HepG2 (cell line): ENCODE measurements around the gene CGB5. TPM values are rescaled to one million over a fixed set of nuclear protein-coding genes. Genes with fewer than 3 reads are reported as not detected.

Experiments used
- ARID4A ChIP-seq: sonication (generic); formaldehyde crosslinking; IDR thresholded peaks from 2 replicates; pipeline ENCODE4 v1.5.0; 2020; ENCODE audit warnings: mild to moderate bottlenecking, missing genetic modification reagents, borderline replicate concordance
- CBX5 ChIP-seq: sonication (generic); formaldehyde crosslinking; IDR thresholded peaks from 2 replicates; pipeline ENCODE4 v1.4.0; 2020; ENCODE audit warnings: missing genetic modification reagents, borderline replicate concordance
- CSRNP1 ChIP-seq: sonication (generic); formaldehyde crosslinking; IDR thresholded peaks from 2 replicates; pipeline ENCODE4 v1.8.1; 2023; ENCODE audit warnings: mild to moderate bottlenecking, missing genetic modification reagents
- DBP ChIP-seq: sonication (generic); formaldehyde crosslinking; IDR thresholded peaks from 2 replicates; pipeline ENCODE4 v1.4.0; 2020; ENCODE audit warnings: missing genetic modification reagents; ENCODE audit errors: not compliant biosample characterization
- DNMT3B ChIP-seq: conservative IDR thresholded peaks from 2 replicates; pipeline ENCODE4 v1.6.1; 2016; ENCODE audit warnings: missing biosample characterization, control low read depth
- FOXO1 ChIP-seq: sonication (generic); formaldehyde crosslinking; IDR thresholded peaks from 2 replicates; pipeline ENCODE4 v1.4.0; 2020; ENCODE audit warnings: missing genetic modification reagents
- HES4 ChIP-seq: sonication (generic); formaldehyde crosslinking; IDR thresholded peaks from 2 replicates; pipeline ENCODE4 v1.9.0; 2021; ENCODE audit warnings: mild to moderate bottlenecking, missing genetic modification reagents, borderline replicate concordance
- HNRNPL ChIP-seq: fragments of 200-400 bp; formaldehyde crosslinking; IDR thresholded peaks from 2 replicates; pipeline ENCODE4 v1.6.1; 2017; ENCODE audit warnings: mild to moderate bottlenecking, low read depth, low read length
- MYC ChIP-seq: sonication (generic); formaldehyde crosslinking; IDR thresholded peaks from 2 replicates; pipeline ENCODE4 v1.9.0; 2021; ENCODE audit warnings: missing genetic modification reagents, borderline replicate concordance
- STAT5B ChIP-seq: sonication (generic); formaldehyde crosslinking; IDR thresholded peaks from 2 replicates; pipeline ENCODE4 v1.4.0; 2020; ENCODE audit warnings: missing genetic modification reagents
- TBP ChIP-seq: sonication (generic); formaldehyde crosslinking; IDR thresholded peaks from 2 replicates; pipeline ENCODE4 v1.5.0; 2020; ENCODE audit warnings: missing genetic modification reagents
- ZNF160 ChIP-seq: sonication (generic); formaldehyde crosslinking; IDR thresholded peaks from 2 replicates; pipeline ENCODE4 v1.8.0; 2022; ENCODE audit warnings: mild to moderate bottlenecking, inconsistent platforms, missing genetic modification reagents
- ZNF224 ChIP-seq: sonication (generic); formaldehyde crosslinking; IDR thresholded peaks from 2 replicates; pipeline ENCODE4 v1.5.0; 2020; ENCODE audit warnings: mild to moderate bottlenecking, missing genetic modification reagents
- ZNF563 ChIP-seq: sonication (generic); formaldehyde crosslinking; IDR thresholded peaks from 2 replicates; pipeline ENCODE4 v1.8.0; 2022; ENCODE audit warnings: mild to moderate bottlenecking, moderate library complexity, missing genetic modification reagents
- ZNF597 ChIP-seq: sonication (generic); formaldehyde crosslinking; IDR thresholded peaks from 2 replicates; pipeline ENCODE4 v1.5.0; 2020; ENCODE audit warnings: missing genetic modification reagents
- ZNF770 ChIP-seq: sonication (generic); formaldehyde crosslinking; IDR thresholded peaks from 2 replicates; pipeline ENCODE4 v1.5.0; 2020; ENCODE audit warnings: mild to moderate bottlenecking, missing genetic modification reagents
- polyA plus RNA-seq, 8 experiments: library from polyadenylated mRNA; depleted of rRNA in 3 of 8; stranded (reverse) in 7 of 8; unstranded in 1 of 8; fragments of >200 nt; fragmentation: Illumina TruSeq in 4 of 8; extraction: Trizol in 4 of 8; gene quantifications; 2 replicates each; pipeline versions ENCODE4 v1.2.1 to v1.2.3, GENCODE V29; 2011 to 2016; ENCODE audit warnings: low read depth in 4 of 8, missing spikeins in 1 of 8, mixed read lengths in 1 of 8; ENCODE audit not compliant: insufficient read depth in 1 of 8
- total RNA-seq, 5 experiments: library from RNA; depleted of rRNA; stranded (reverse); fragments of >200 nt; fragmentation: Illumina TruSeq; extraction: Trizol; gene quantifications; 2 replicates each; pipeline ENCODE4 v1.2.3, GENCODE V29; 2016; ENCODE audit warnings: low read depth in 1 of 5
- TF ChIP-seq, protein P1 (sequence below): sonication (generic); formaldehyde crosslinking; IDR thresholded peaks from 2 replicates; pipeline ENCODE4 v1.4.0; 2020; ENCODE audit warnings: mild to moderate bottlenecking, missing genetic modification reagents, borderline replicate concordance

Gene CGB5
- total and polyA plus RNA-seq, 2 of the 13 experiments (the other 11 are each of a cell fraction or from before 2014, with no cell fraction given), result not detected

GRCh38 chr19:49017666-49018351 lies 25.8 kb upstream of the CGB5 start (continued):
- no peak; the same call in 1 of the 2 replicates for TF ChIP-seq ARID4A
- TF ChIP-seq ZNF597 (CRISPR knock-in tag), result no peak
- no peak for TF ChIP-seq CBX5
- TF ChIP-seq ZNF160 (CRISPR knock-in tag), result no peak
- peak; percentile 29 for TF ChIP-seq DBP (CRISPR knock-in tag)
- no peak for TF ChIP-seq ZNF770 (CRISPR knock-in tag)
- TF ChIP-seq MYC (CRISPR knock-in tag), result 0 out of 2 replicates have a peak, but pooled peaks have one; percentile 28
- TF ChIP-seq ZNF224 (CRISPR knock-in tag), result no peak
- TF ChIP-seq ZNF563, result peak; percentile 23; the same call in 1 of the 2 replicates
- TF ChIP-seq STAT5B (CRISPR knock-in tag), result no peak
- TF ChIP-seq HES4 (CRISPR knock-in tag), result no peak
- TF ChIP-seq DNMT3B (CRISPR knock-in tag), result no peak
- no peak for TF ChIP-seq HNRNPL
- no peak for TF ChIP-seq CSRNP1 (CRISPR knock-in tag)
- TF ChIP-seq TBP (CRISPR knock-in tag), result no peak
- TF ChIP-seq FOXO1, result no peak
- TF ChIP-seq, protein P1, sequence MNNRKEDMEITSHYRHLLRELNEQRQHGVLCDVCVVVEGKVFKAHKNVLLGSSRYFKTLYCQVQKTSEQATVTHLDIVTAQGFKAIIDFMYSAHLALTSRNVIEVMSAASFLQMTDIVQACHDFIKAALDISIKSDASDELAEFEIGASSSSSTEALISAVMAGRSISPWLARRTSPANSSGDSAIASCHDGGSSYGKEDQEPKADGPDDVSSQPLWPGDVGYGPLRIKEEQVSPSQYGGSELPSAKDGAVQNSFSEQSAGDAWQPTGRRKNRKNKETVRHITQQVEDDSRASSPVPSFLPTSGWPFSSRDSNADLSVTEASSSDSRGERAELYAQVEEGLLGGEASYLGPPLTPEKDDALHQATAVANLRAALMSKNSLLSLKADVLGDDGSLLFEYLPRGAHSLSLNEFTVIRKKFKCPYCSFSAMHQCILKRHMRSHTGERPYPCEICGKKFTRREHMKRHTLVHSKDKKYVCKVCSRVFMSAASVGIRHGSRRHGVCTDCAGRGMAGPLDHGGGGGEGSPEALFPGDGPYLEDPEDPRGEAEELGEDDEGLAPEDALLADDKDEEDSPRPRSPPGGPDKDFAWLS (CRISPR knock-in tag), result no peak
